Brain microvascular endothelial cell (primary cell): ENCODE results near the gene LINC01488.

ENCODE experiments used
- DNase-seq: peaks from one replicate; pipeline ENCODE4 v3.0.0-alpha.2; 2020
- H3K27ac ChIP-seq: fragments of 250-450 bp; sonication (Bioruptor Pico); 2 replicates; pipeline ENCODE4 v1.5.1; 2020; ENCODE audit warnings: mild to moderate bottlenecking, moderate library complexity
- H3K27me3 ChIP-seq: fragments of 250-450 bp; sonication (Bioruptor Pico); replicated peaks from 2 replicates; pipeline ENCODE4 v1.5.1; 2020; ENCODE audit warnings: mild to moderate bottlenecking
- H3K36me3 ChIP-seq: fragments of 250-450 bp; sonication (Bioruptor Pico); replicated peaks from 2 replicates; pipeline ENCODE4 v1.5.1; 2020; ENCODE audit warnings: mild to moderate bottlenecking
- H3K4me3 ChIP-seq: 2 replicates; pipeline ENCODE4 v1.5.1; 2011; ENCODE audit warnings: low read depth, mild to moderate bottlenecking, control low read depth, low read length, moderate library complexity
- in situ Hi-C: cut with HindIII; loops from 2 replicates; pipeline ENCODE4 v1.10.0; 2017; ENCODE audit warnings: low sequenced_read_pairs, low pct_ligation_motif_present
- TF ChIP-seq, protein P1 (sequence below): IDR thresholded peaks from 2 replicates; pipeline ENCODE4 v1.5.1; 2011; ENCODE audit warnings: low read depth, mild to moderate bottlenecking, moderate library complexity, low read length, control low read depth, inconsistent platforms; ENCODE audit errors: missing control alignments

Gene LINC01488

GRCh38 chr11:69443968-69444364 is 37.5 kb upstream of the LINC01488 start:
- Histone ChIP-seq H3K27me3 (no peaks in the 10 kb centered on the region), H3K27ac (peak overlapping the region; percentile 80), H3K4me3 (no peak overlapping the region), H3K36me3 (no peaks in the 10 kb centered on the region)
- TF ChIP-seq, protein P1, sequence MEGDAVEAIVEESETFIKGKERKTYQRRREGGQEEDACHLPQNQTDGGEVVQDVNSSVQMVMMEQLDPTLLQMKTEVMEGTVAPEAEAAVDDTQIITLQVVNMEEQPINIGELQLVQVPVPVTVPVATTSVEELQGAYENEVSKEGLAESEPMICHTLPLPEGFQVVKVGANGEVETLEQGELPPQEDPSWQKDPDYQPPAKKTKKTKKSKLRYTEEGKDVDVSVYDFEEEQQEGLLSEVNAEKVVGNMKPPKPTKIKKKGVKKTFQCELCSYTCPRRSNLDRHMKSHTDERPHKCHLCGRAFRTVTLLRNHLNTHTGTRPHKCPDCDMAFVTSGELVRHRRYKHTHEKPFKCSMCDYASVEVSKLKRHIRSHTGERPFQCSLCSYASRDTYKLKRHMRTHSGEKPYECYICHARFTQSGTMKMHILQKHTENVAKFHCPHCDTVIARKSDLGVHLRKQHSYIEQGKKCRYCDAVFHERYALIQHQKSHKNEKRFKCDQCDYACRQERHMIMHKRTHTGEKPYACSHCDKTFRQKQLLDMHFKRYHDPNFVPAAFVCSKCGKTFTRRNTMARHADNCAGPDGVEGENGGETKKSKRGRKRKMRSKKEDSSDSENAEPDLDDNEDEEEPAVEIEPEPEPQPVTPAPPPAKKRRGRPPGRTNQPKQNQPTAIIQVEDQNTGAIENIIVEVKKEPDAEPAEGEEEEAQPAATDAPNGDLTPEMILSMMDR: no peak
- DNase-seq: peak; percentile 41
- in situ Hi-C loops: no loop called here

DNA sequence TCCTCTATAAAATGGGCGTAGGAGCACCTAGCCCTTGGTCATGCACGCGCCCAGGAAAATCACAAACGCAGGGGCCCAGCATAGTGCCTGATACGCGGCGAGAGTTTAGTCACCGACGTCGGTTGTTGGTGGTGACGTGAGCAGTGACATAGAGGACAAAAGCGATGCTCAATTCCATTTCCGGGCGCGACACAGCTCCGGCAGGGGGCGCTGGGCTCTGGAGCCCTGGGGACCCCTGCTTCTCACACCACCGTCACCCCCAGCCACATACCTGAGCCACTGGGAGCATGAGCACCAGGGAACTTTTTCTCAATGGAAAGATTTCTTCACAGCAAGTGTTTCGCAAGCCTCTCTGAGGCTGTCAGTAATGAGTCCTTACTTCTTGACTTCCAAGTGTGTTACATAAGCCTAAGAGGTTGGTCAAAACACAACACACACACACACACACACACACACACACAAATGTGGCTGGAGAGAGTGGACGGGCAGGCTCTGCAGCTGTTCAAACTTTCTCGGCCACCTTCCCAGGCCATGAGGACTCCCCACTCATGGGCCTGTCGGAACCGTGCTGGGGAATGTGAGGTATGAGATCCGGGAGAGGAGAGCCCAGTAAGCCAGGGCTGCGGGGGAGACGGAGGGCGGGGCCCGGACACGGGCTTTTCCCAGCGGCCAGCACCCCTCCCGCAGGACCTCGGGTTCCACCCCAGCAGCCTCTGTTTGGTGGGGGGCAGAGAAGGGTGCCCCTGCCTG is 36.9 kb upstream of the LINC01488 start:
- H3K27me3 ChIP-seq: no peaks in the 10 kb centered on the region
- TF ChIP-seq, protein P1: peak; percentile 62
- in situ Hi-C loops: no loop called here
- H3K36me3 ChIP-seq: no peaks in the 10 kb centered on the region
- no peak overlapping the region for H3K4me3 ChIP-seq
- peak overlapping the region; percentile 80 for H3K27ac ChIP-seq
- DNase-seq: peak; percentile 82

DNA sequence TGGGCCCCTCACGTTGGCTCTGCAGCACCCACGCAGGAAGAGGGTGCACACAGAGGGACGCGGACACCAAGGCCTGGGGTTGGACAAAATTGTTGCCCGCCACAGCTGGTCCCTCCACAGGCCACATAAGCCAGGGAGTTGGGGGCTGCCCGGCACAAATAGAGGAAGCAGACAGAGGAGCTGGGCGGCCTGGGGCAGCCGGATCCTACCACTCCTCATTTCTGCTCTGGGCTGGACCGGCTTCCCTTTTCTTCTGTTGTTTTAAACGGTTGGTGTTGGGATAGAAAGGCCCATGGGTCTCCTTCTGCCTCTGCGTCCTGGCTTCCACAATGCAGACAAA is 36.4 kb upstream of the LINC01488 start:
- in situ Hi-C loops: no loop called here
- Histone ChIP-seq H3K27me3 (no peaks in the 10 kb centered on the region), H3K27ac (peak overlapping the region; percentile 80), H3K36me3 (no peaks in the 10 kb centered on the region), H3K4me3 (no peak overlapping the region)
- TF ChIP-seq, protein P1: no peak
- DNase-seq: no peak

- Histone ChIP-seq H3K27me3 (no peaks in the 10 kb centered on the region), H3K27ac (no peak overlapping the region), H3K36me3 (no peaks in the 10 kb centered on the region), H3K4me3 (no peak overlapping the region)
- TF ChIP-seq, protein P1: no peak
- DNase-seq: no peak
- in situ Hi-C loops: no loop called here
Measured at GRCh38 chr11:69446108-69446507, 35.4 kb upstream of the LINC01488 start.

DNA sequence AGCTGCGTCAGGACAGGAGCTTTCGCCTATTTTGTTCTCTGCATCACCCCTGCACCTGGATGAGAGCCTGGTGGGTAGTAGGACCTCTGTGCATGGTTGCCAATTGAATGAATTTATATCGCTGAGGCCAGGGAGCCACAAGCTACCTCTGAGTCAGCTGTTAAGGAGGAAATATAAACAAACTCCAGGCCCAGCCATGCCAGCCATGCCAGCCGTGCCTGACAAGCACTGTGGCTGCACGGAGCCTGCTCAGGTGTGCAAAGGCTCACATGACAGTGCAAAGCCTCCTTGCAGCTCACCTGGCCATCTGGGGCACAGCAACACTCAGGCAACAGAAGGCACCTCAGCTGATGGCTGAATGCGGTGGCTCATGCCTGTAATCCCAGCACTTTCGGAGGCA is 33.7 kb upstream of the LINC01488 start:
- no peak overlapping the region for H3K4me3 ChIP-seq
- in situ Hi-C loops: no loop called here
- H3K36me3 ChIP-seq: no peaks in the 10 kb centered on the region
- DNase-seq: no peak
- TF ChIP-seq, protein P1: no peak
- no peak overlapping the region for H3K27ac ChIP-seq
- no peaks in the 10 kb centered on the region for H3K27me3 ChIP-seq
